PFSK-1 (cell line): ENCODE measurements around the gene KLHL26.

Source experiments
- POLR2AphosphoS5 ChIP-seq: IDR thresholded peaks from 2 replicates; pipeline ENCODE4 v1.6.1; 2012; ENCODE audit warnings: low read depth, mild to moderate bottlenecking, control low read depth, low read length, moderate library complexity
- TAF1 ChIP-seq: IDR thresholded peaks from 2 replicates; pipeline ENCODE4 v1.6.1; 2012; ENCODE audit warnings: low read length, control low read depth, borderline replicate concordance; ENCODE audit not compliant: insufficient read depth
- TF ChIP-seq, protein P1 (sequence below), 2 experiments: IDR thresholded peaks; 2 replicates each; pipeline versions ENCODE4 v1.6.1 to v1.8.0; 2011 to 2012; ENCODE audit warnings: low read depth in 2 of 2, low read length in 2 of 2, control low read depth in 1 of 2, inconsistent platforms in 1 of 2, mild to moderate bottlenecking in 1 of 2, moderate library complexity in 1 of 2; ENCODE audit not compliant: insufficient read depth in 1 of 2

DNA sequence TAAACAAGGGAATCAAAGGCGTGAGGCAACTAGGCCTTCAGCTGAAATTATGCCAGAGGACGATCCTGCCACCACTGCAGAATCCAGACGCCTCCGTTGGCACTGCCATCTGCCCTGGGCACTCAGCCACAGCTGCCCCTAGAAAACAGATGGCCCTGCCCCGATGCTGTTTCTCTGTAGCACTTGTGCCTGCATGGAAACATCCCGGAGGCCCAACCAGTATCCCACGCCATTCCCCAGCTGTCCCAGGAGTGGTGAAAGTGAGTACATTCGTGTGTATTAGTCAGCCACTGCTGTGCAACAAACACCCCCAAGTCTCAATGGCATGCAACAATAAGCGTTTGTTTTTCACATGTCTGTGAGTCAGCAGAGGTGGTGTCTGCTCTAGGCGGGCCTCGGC is 37.8 kb downstream of the KLHL26 start:
- TF ChIP-seq, protein P1, sequence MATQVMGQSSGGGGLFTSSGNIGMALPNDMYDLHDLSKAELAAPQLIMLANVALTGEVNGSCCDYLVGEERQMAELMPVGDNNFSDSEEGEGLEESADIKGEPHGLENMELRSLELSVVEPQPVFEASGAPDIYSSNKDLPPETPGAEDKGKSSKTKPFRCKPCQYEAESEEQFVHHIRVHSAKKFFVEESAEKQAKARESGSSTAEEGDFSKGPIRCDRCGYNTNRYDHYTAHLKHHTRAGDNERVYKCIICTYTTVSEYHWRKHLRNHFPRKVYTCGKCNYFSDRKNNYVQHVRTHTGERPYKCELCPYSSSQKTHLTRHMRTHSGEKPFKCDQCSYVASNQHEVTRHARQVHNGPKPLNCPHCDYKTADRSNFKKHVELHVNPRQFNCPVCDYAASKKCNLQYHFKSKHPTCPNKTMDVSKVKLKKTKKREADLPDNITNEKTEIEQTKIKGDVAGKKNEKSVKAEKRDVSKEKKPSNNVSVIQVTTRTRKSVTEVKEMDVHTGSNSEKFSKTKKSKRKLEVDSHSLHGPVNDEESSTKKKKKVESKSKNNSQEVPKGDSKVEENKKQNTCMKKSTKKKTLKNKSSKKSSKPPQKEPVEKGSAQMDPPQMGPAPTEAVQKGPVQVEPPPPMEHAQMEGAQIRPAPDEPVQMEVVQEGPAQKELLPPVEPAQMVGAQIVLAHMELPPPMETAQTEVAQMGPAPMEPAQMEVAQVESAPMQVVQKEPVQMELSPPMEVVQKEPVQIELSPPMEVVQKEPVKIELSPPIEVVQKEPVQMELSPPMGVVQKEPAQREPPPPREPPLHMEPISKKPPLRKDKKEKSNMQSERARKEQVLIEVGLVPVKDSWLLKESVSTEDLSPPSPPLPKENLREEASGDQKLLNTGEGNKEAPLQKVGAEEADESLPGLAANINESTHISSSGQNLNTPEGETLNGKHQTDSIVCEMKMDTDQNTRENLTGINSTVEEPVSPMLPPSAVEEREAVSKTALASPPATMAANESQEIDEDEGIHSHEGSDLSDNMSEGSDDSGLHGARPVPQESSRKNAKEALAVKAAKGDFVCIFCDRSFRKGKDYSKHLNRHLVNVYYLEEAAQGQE (IDR thresholded peaks at IDR 0.05; ENCODE audit: insufficient read depth in 1 of 2, low read depth in 2 of 2, low read length in 2 of 2) = no peak
- TF ChIP-seq TAF1 (no peak), POLR2AphosphoS5 (no peak)
